BLaER1 treated with 17β-estradiol and CSF1 and Interleukin-3, amounts not matched to agents 10 nM and 100 nM (cell line): Measurements from ENCODE around the gene CLEC16A.
A peak's percentile ranks its signal among the peaks of the same experiment; 100 is the strongest.

ENCODE experiments used
- H3K27ac ChIP-seq, 11 experiments: shearing (Covaris generic); formaldehyde crosslinking; 2 replicates each; pipeline ENCODE4 v1.8.1; 2022
- H3K27me3 ChIP-seq, 11 experiments: shearing (Covaris generic); formaldehyde crosslinking; 2 replicates each; pipeline ENCODE4 v1.8.1; 2022
- H3K36me3 ChIP-seq, 11 experiments: shearing (Covaris generic); formaldehyde crosslinking; 2 replicates each; pipeline ENCODE4 v1.8.1; 2022
- H3K4me1 ChIP-seq, 10 experiments: shearing (Covaris generic); formaldehyde crosslinking; 2 replicates each; pipeline ENCODE4 v1.8.1; 2022
- H3K4me2 ChIP-seq, 11 experiments: shearing (Covaris generic); formaldehyde crosslinking; 2 replicates each; pipeline ENCODE4 v1.8.1; 2022
- H3K4me3 ChIP-seq, 10 experiments: shearing (Covaris generic); formaldehyde crosslinking; 2 replicates each; pipeline ENCODE4 v1.8.1; 2022
- H3K9ac ChIP-seq, 11 experiments: shearing (Covaris generic); formaldehyde crosslinking; 2 replicates each; pipeline ENCODE4 v1.8.1; 2022
- H3K9me3 ChIP-seq, 11 experiments: shearing (Covaris generic); formaldehyde crosslinking; replicated peaks in 1 of 11; 2 replicates each; pipeline ENCODE4 v1.8.1; 2022
- H4K20me1 ChIP-seq, 11 experiments: shearing (Covaris generic); formaldehyde crosslinking; 2 replicates each; pipeline ENCODE4 v1.8.1; 2022
- Cebpa-rat ChIP-seq, 11 experiments: shearing (Covaris generic); IDR thresholded peaks; 2 replicates each; pipeline ENCODE4 v1.8.1; 2022

The CLEC16A gene

GRCh38 chr16:11108466-11108805 is 164.1 kb downstream of the CLEC16A start:
- peak overlapping the region in 6 of 11 experiments; percentile 6 to 88 (median 86); a peak in 11 of 22 replicates for H3K4me2 ChIP-seq
- TF ChIP-seq Cebpa-rat (IDR thresholded peaks at IDR 0.05), result no peak
- peak overlapping the region in 8 of 11 experiments; percentile 0 to 87 (median 54); a peak in 10 of 22 replicates for H3K27ac ChIP-seq
- no peak overlapping the region for H3K4me3 ChIP-seq
- peaks cover 0 to 28% (median 10%) of the 10 kb centered on the region in 11 experiments; a peak in 10 of 22 replicates for H3K36me3 ChIP-seq
- peaks cover 28 to 75% (median 58%) of the 10 kb centered on the region in 10 experiments for H3K4me1 ChIP-seq
- H3K9me3 ChIP-seq, result peaks cover 0 to 17% (median 10%) of the 10 kb centered on the region in 11 experiments; a peak in 16 of 22 replicates
- H4K20me1 ChIP-seq, result no peaks in the 10 kb centered on the region
- no peaks in the 10 kb centered on the region for H3K27me3 ChIP-seq
- H3K9ac ChIP-seq, result peak overlapping the region in 1 of 11 experiments; percentile 7; a peak in 1 of 22 replicates

- H3K4me1 ChIP-seq, result peaks cover 35 to 75% (median 58%) of the 10 kb centered on the region in 10 experiments
- H3K4me3 ChIP-seq, result no peak overlapping the region
- peaks cover 0 to 17% (median 10%) of the 10 kb centered on the region in 11 experiments; a peak in 16 of 22 replicates for H3K9me3 ChIP-seq
- TF ChIP-seq Cebpa-rat (IDR thresholded peaks at IDR 0.05), result no peak
- H3K27me3 ChIP-seq, result no peaks in the 10 kb centered on the region
- H3K9ac ChIP-seq, result no peak overlapping the region
- no peak overlapping the region for H3K27ac ChIP-seq
- H3K4me2 ChIP-seq, result no peak overlapping the region
- peaks cover 0 to 28% (median 10%) of the 10 kb centered on the region in 11 experiments; a peak in 10 of 22 replicates for H3K36me3 ChIP-seq
- H4K20me1 ChIP-seq, result no peaks in the 10 kb centered on the region; a peak in 1 of 22 replicates
Measured at GRCh38 chr16:11109566-11109965, 165.2 kb downstream of the CLEC16A start.

DNA sequence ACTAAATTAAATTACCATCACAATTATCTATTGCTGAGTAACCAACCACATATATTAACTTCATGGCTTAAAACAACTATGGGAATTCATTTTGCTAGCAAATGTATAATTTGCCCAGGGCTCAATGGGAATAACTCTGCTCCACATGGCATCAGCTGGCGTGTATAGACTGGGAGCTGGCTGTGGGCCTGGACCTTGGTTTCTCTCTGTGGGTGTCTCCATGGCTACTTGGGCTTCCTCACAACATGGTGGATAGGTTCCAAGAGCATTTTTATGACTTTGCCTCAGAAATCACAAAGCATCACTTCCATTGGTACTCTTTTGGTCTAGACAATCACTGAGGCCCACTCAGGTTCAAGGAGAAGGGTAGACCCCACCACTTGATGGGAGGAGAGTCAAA is 166.8 kb downstream of the CLEC16A start:
- Histone ChIP-seq H3K4me2 (no peak overlapping the region), H4K20me1 (no peaks in the 10 kb centered on the region; a peak in 1 of 22 replicates), H3K27ac (peak overlapping the region in 1 of 11 experiments; percentile 7; a peak in 1 of 22 replicates), H3K9ac (no peak overlapping the region), H3K9me3 (peaks cover 0 to 17% (median 10%) of the 10 kb centered on the region in 11 experiments; a peak in 16 of 22 replicates), H3K36me3 (peaks cover 0 to 28% (median 11%) of the 10 kb centered on the region in 11 experiments; a peak in 11 of 22 replicates), H3K4me3 (no peak overlapping the region), H3K27me3 (no peaks in the 10 kb centered on the region), H3K4me1 (peaks cover 31 to 69% (median 53%) of the 10 kb centered on the region in 10 experiments)
- no peak for TF ChIP-seq Cebpa-rat (IDR thresholded peaks at IDR 0.05)

DNA sequence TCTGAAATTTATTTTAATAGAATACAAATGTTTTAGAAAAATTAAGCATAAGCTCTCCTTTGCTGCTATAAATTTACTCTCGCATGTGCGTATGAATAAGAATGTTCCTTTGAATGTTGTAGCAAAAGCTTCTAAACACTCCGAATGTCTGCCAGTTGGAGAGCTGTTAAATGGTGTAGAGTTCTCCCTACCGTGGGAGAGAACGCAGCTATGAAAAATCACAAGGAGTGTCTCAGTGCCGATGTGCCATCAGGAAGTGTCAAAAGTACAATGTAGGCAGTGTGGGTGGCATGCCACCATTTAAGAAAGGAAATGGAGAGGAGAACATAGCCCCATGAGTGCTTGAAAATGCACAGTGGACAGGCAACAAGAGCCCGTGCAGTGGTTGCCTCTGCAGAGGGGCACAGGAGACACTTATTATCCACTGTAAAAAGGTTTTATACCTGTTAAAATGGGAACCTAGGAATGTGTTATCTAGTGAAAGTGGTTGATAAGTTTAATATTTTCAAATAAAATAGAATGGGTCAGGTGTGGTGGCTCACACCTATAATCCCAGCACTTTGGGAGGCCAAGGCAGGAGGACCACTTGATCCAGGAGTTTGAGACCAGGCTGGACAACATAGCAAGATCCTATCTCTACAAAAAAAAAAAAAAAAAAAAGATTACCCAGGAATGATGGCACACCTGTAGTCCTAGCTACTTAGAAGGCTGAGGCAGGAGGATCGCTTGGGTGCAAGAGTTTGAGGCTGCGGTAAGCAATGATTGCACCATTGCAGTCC is 167.7 kb downstream of the CLEC16A start:
- Histone ChIP-seq H4K20me1 (no peaks in the 10 kb centered on the region; a peak in 1 of 22 replicates), H3K36me3 (peaks cover 0 to 33% (median 17%) of the 10 kb centered on the region in 11 experiments; a peak in 12 of 22 replicates), H3K4me3 (no peak overlapping the region), H3K9ac (no peak overlapping the region), H3K27ac (peak overlapping the region in 1 of 11 experiments; percentile 7; a peak in 1 of 22 replicates), H3K9me3 (peaks cover 0 to 17% (median 10%) of the 10 kb centered on the region in 11 experiments; a peak in 16 of 22 replicates), H3K27me3 (no peaks in the 10 kb centered on the region), H3K4me1 (peaks cover 31 to 60% (median 44%) of the 10 kb centered on the region in 10 experiments), H3K4me2 (peak overlapping the region in 3 of 11 experiments; percentile 8 to 82 (median 17); a peak in 2 of 22 replicates)
- no peak for TF ChIP-seq Cebpa-rat (IDR thresholded peaks at IDR 0.05)

GRCh38 chr16:11112723-11113348 is 168.5 kb downstream of the CLEC16A start:
- no peak overlapping the region for H3K4me3 ChIP-seq
- peaks cover 0 to 17% (median 10%) of the 10 kb centered on the region in 11 experiments; a peak in 16 of 22 replicates for H3K9me3 ChIP-seq
- no peak overlapping the region for H3K9ac ChIP-seq
- peaks cover 31 to 52% (median 37%) of the 10 kb centered on the region in 10 experiments for H3K4me1 ChIP-seq
- H3K36me3 ChIP-seq, result peaks cover 0 to 27% (median 16%) of the 10 kb centered on the region in 11 experiments; a peak in 13 of 22 replicates
- H3K4me2 ChIP-seq, result peak overlapping the region in 9 of 11 experiments; percentile 8 to 97 (median 86); a peak in 14 of 22 replicates
- peak overlapping the region in 5 of 11 experiments; percentile 71 to 83 (median 77); a peak in 4 of 22 replicates for H3K27ac ChIP-seq
- no peaks in the 10 kb centered on the region for H3K27me3 ChIP-seq
- no peaks in the 10 kb centered on the region; a peak in 1 of 22 replicates for H4K20me1 ChIP-seq
- TF ChIP-seq Cebpa-rat (IDR thresholded peaks at IDR 0.05), result no peak

DNA sequence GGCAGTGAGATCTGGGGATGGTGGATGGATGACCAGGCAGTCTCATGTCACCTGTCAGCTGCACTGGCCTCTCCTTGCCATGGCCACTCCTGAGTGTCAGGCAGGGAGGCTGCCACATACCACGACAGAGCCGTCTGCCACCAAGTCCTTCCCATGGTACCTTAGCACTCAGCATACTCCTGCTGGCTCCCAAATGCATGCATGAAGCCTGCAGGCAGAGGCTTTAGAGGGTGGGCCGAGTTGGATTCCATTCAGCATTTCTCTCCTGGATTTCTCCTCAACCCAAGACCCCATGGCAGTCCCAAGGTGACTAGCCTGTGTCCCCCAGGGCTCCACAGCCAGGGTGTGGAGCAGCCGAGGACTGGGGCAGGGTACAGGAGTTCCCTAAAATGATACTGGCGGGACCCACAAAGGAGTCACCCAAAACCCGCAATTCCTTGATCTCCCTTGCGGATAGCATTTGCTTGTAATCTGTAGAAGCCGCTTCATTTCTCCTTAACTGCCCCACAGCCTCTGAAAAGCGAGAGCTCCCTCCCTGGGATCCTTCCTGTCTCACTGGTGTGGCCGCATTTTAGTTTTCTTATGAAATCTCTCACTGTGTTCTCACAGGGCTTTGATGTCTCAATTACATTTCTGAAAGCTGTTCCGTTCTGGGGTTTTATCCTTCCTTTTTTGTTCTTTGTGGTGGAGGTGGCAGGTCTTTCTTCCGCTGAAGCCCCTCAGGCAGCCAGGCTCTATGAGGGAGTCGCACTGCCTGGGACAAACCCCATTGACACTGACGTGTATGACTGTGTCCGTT is 170.2 kb downstream of the CLEC16A start:
- no peaks in the 10 kb centered on the region; a peak in 1 of 22 replicates for H4K20me1 ChIP-seq
- peak overlapping the region; percentile 78 to 97 (median 86) for H3K4me2 ChIP-seq
- H3K27ac ChIP-seq, result peak overlapping the region in 10 of 11 experiments; percentile 17 to 83 (median 74); a peak in 19 of 22 replicates

DNA sequence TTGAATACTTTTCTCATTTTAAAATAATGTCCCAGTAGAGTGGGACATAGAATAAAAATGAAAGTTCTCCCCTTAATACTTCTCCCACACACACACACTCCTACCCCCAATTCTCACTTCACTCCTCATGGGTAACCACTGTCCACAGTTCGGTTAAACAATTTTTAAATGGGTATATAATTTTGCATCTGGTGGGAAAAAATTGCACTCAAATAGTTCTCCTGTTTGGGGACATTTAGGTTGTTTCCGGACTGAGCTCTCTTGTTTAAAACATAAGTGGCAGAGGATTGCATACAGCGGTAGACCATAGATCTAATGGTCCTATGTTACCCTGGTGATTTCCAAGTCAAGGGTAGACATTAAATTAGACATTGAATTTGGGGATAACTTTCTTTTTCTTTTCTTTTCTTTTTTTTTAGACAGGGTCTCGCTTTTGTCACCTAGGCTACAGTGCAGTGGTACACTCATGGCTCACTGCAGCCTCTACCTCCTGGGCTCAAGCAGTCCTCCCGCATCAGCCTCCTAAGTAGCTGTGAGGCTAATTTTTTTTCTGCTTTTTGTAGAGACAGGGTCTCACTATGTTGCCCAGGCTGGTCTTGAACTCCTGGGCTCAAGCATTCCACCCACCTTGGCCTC is 173.3 kb downstream of the CLEC16A start:
- Histone ChIP-seq H3K27ac (no peak overlapping the region), H3K9ac (no peak overlapping the region), H3K36me3 (peaks cover 12 to 42% (median 31%) of the 10 kb centered on the region in 11 experiments; a peak in 21 of 22 replicates), H3K4me2 (peak overlapping the region in 2 of 11 experiments; percentile 28 to 40; a peak in 1 of 22 replicates), H4K20me1 (no peaks in the 10 kb centered on the region; a peak in 1 of 22 replicates), H3K4me3 (no peak overlapping the region), H3K9me3 (no peaks in the 10 kb centered on the region), H3K4me1 (peaks cover 29 to 47% (median 29%) of the 10 kb centered on the region in 10 experiments), H3K27me3 (no peaks in the 10 kb centered on the region)
- no peak for TF ChIP-seq Cebpa-rat (IDR thresholded peaks at IDR 0.05)

More for the DNA sequence above, 170.2 kb downstream of the CLEC16A start:
- peak overlapping the region; percentile 36 to 71 (median 57); a peak in 21 of 22 replicates for H3K9ac ChIP-seq
- H3K27me3 ChIP-seq, result no peaks in the 10 kb centered on the region
- peaks cover 0 to 17% (median 10%) of the 10 kb centered on the region in 11 experiments; a peak in 16 of 22 replicates for H3K9me3 ChIP-seq
- peak in 8 of 11 experiments; percentile 32 to 87 (median 58); a peak in 11 of 22 replicates for TF ChIP-seq Cebpa-rat (IDR thresholded peaks at IDR 0.05)
- peaks cover 0 to 24% (median 14%) of the 10 kb centered on the region in 11 experiments; a peak in 15 of 22 replicates for H3K36me3 ChIP-seq
- peaks cover 28 to 43% (median 32%) of the 10 kb centered on the region in 10 experiments for H3K4me1 ChIP-seq
- H3K4me3 ChIP-seq, result peak overlapping the region in 4 of 10 experiments; percentile 4 to 40 (median 30); a peak in 5 of 20 replicates
